Measurements from ENCODE around the gene CCDC200.
"Not testable (repeated sequence)": the region's sequence is repeated elsewhere in the genome, so short reads cannot be mapped to it uniquely, and the experiment has no call there.

DNA sequence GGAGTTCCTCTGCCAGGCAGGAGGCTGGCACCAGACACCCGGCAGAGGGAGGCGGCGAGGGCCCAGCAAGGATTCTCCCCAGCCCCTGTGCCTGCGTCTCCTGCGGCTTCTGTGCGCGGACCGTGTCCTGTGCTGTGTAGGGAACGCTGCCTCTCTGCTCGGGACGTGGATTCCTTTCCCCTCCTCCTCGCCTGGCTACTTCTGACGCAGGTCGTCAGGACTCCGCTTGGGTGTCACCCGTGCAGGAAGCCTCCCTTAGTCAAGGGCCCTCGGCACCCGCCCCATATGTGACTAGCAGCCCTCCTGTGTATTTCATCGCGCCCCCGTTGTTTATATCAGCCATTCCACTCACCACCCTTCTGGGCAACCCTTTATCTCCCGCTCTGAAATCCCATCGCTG is 18.0 kb upstream of the CCDC200 start:
- TF ChIP-seq, protein P1, sequence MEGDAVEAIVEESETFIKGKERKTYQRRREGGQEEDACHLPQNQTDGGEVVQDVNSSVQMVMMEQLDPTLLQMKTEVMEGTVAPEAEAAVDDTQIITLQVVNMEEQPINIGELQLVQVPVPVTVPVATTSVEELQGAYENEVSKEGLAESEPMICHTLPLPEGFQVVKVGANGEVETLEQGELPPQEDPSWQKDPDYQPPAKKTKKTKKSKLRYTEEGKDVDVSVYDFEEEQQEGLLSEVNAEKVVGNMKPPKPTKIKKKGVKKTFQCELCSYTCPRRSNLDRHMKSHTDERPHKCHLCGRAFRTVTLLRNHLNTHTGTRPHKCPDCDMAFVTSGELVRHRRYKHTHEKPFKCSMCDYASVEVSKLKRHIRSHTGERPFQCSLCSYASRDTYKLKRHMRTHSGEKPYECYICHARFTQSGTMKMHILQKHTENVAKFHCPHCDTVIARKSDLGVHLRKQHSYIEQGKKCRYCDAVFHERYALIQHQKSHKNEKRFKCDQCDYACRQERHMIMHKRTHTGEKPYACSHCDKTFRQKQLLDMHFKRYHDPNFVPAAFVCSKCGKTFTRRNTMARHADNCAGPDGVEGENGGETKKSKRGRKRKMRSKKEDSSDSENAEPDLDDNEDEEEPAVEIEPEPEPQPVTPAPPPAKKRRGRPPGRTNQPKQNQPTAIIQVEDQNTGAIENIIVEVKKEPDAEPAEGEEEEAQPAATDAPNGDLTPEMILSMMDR (IDR thresholded peaks at IDR 0.05; ENCODE audit: low read depth, low read length, poor library complexity, severe bottlenecking): not testable (repeated sequence)
- TF ChIP-seq EZH2phosphoT487 (IDR thresholded peaks at IDR 0.05; ENCODE audit: borderline replicate concordance, low read length): not testable (repeated sequence)

Measured in DOHH2 (cell line).